ENCODE results near the gene SLC46A3. TPM values are rescaled to one million over a fixed set of nuclear protein-coding genes. Genes with fewer than 3 reads are reported as not detected.

The SLC46A3 gene
- total RNA-seq, 2 donors from 2014 or later: 6.6 to 11.7 TPM

DNA sequence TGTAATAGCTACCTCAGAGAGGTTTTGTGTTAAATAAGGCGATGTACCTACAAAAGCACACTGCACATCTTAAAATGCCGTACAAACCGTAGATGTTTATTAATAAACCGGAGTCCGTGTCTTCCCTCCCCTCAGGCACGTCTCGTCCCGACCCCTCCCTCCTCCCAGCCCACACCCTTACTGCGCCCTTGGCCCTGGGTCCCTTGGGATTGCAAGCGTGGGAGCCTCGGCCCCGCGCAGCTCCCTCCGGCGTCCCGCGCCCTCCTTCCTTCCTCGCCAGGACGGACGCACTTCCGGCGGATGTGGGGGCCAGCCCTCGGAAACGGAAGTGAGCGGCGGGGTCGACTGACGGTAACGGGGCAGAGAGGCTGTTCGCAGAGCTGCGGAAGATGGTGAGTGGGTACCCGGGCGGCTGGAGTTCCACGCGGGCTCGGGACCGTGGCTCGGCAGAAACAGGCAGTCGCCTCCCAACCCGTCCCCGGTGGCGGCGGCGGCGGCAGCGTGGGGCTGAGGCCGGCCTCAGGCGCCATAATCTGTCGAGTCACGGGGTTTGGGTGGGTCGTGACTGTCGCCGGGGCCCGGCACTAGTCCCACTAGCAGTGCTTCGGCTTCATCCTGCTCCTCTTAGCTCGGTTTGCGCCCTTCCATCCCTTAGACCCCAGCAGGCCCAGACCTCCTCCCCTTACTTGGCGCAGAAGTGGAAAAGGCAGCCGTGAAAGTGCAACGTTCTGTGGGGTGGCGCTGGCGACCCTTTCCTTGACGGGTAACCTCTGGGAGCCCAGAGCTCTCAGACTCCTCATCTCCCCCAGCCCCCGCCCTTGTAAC, 59.8 kb downstream of the SLC46A3 start, which contains the start of gene POMP:
POMP (plus strand) TSS at position 335 of the 825 bp plus-strand sequence; CDS start at position 390, 55 bp downstream.
- H3K4me3 ChIP-seq: peak within 1 kb of the TSS; percentile 73 to 97
- WGBS, 2 donors: 0% methylated on average over 16 to 64 of the region's 64 CpGs
- H3K4me1 ChIP-seq: peaks cover 26% of the 10 kb centered on the region
- H3K9me3 ChIP-seq: no peaks in the 10 kb centered on the region
- peak; percentile 87 to 90 (median 88) for DNase-seq
- peak within 1 kb of the TSS; percentile 55 to 86 (median 77) for H3K27ac ChIP-seq
- TF ChIP-seq POLR2A (IDR thresholded peaks at IDR 0.05) (peak; percentile 77 to 95 (median 91)), CTCF (IDR thresholded peaks at IDR 0.05) (no peak)
- ATAC-seq: peak; percentile 96
- H3K36me3 ChIP-seq (replicated peaks in 1 of 2; ENCODE audit: insufficient read depth in 1 of 2, low read depth in 2 of 2): peaks cover 0 to 2% of the 10 kb centered on the region in 2 donors
- no peaks in the 10 kb centered on the region for H3K27me3 ChIP-seq
- intact Hi-C loops (cut with DNase I): no loop called here

DNA sequence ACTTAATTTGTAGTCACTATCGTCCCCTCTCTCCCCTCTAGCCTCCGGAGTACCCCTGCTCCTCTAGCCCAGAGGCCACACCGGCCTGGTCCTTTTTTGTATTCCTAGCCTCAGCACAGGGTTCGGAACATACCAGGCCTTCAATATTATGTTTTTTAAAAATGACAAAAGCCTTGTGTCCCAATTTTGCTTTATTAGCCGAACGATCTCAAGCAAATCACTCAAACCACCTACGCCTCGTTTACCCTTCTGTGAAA, 60.3 kb downstream of the SLC46A3 start:
- Histone ChIP-seq H3K36me3 (replicated peaks in 1 of 2; ENCODE audit: insufficient read depth in 1 of 2, low read depth in 2 of 2) (peaks cover 0 to 2% of the 10 kb centered on the region in 2 donors), H3K27ac (peak overlapping the region; percentile 55 to 86 (median 77)), H3K9me3 (no peaks in the 10 kb centered on the region), H3K27me3 (no peaks in the 10 kb centered on the region), H3K4me1 (peaks cover 26% of the 10 kb centered on the region), H3K4me3 (peak overlapping the region; percentile 73 to 97)
- 1% methylated on average over 8 of the region's 8 CpGs for WGBS, 2 donors
- intact Hi-C loops (cut with DNase I): no loop called here
- DNase-seq: no peak
- peak; percentile 22 for ATAC-seq
- TF ChIP-seq CTCF (IDR thresholded peaks at IDR 0.05): no peak
- TF ChIP-seq POLR2A (IDR thresholded peaks at IDR 0.05): no peak

DNA sequence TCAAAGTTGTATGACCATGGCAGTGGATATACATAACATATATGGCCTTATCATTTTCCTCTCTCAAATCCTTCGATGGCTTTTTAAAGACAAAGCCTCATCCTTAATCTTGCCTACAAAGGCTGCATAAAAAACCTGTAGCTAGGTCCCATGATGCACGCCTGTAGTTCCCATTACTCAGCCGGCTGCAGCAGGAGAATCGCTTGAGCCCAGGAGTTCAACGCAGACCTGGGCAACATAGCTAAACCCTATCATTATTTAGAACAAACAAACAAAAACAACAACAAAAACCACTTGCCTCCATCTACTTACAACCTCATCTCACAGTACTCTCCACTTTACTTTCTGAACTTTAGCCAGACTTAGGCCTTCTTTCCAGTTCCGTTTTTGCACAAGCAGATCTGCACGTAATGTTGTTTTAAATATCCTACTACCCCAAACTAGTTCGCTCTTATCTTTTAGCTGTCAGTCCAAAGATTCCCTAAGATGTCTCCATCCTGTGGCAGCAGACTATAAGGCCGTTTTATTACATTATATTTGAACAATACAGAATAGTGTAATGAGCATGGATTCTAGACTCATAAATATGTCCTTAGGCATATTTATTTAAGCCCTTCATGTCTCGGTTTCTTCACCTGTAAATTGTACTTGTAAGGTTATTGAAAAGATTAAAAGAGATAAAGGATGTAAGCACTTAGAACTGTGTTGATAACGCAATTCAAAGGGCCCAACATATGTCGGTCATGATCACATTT, 60.8 kb downstream of the SLC46A3 start:
- no peak for ATAC-seq

GRCh38 chr13:28655561-28655960, 63.2 kb downstream of the SLC46A3 start:
- Histone ChIP-seq H3K9me3 (no peaks in the 10 kb centered on the region), H3K4me1 (peaks cover 18% of the 10 kb centered on the region), H3K36me3 (replicated peaks in 1 of 2; ENCODE audit: insufficient read depth in 1 of 2, low read depth in 2 of 2) (no peaks in the 10 kb centered on the region), H3K27ac (no peak overlapping the region), H3K4me3 (no peak overlapping the region), H3K27me3 (no peaks in the 10 kb centered on the region)
- TF ChIP-seq CTCF (IDR thresholded peaks at IDR 0.05) (no peak), POLR2A (IDR thresholded peaks at IDR 0.05) (no peak)
- ATAC-seq: no peak
- 62 to 67% methylated on average over 3 of the region's 3 CpGs for WGBS, 2 donors
- intact Hi-C loops (cut with DNase I): no loop called here
- DNase-seq: no peak

More for the DNA sequence above, 60.8 kb downstream of the SLC46A3 start:
- WGBS, 2 donors: 35 to 36% methylated on average over 12 of the region's 12 CpGs
- Histone ChIP-seq H3K4me3 (peak overlapping the region; percentile 73 to 97), H3K9me3 (no peaks in the 10 kb centered on the region), H3K27ac (peak overlapping the region; percentile 55 to 86 (median 77)), H3K27me3 (no peaks in the 10 kb centered on the region), H3K4me1 (peaks cover 26% of the 10 kb centered on the region), H3K36me3 (replicated peaks in 1 of 2; ENCODE audit: insufficient read depth in 1 of 2, low read depth in 2 of 2) (peaks cover 0 to 2% of the 10 kb centered on the region in 2 donors)
- TF ChIP-seq POLR2A (IDR thresholded peaks at IDR 0.05) (no peak), CTCF (IDR thresholded peaks at IDR 0.05) (no peak)
- intact Hi-C loops (cut with DNase I): no loop called here
- no peak for DNase-seq

All from body of pancreas (tissue), 4 donors.